MM.1S (cell line): Measurements from ENCODE around the gene CBARP.

Experiments
- DNase-seq: peaks from one replicate; pipeline ENCODE4 v3.0.0-alpha.2; 2015
- H2AFZ ChIP-seq: fragments of 300-600 bp; sonication (generic); 2 replicates; pipeline ENCODE4 v1.6.0; 2016; ENCODE audit warnings: antibody characterized with exemption, low read length
- H3F3A ChIP-seq: fragments of 300-600 bp; sonication (generic); 2 replicates; pipeline ENCODE4 v1.6.1; 2016; ENCODE audit warnings: mild to moderate bottlenecking, antibody characterized with exemption, low read length, moderate library complexity, mixed read lengths; ENCODE audit not compliant: insufficient read depth
- H3K27ac ChIP-seq: fragments of 300-600 bp; sonication (generic); 2 replicates; pipeline ENCODE4 v1.5.1; 2016; ENCODE audit warnings: mild to moderate bottlenecking, low read length
- H3K27me3 ChIP-seq: fragments of 300-600 bp; sonication (generic); replicated peaks from 2 replicates; pipeline ENCODE4 v1.6.0; 2016; ENCODE audit warnings: low read length; ENCODE audit not compliant: insufficient read depth
- H3K36me3 ChIP-seq: fragments of 300-600 bp; sonication (generic); replicated peaks from 2 replicates; pipeline ENCODE4 v1.6.1; 2016; ENCODE audit warnings: mild to moderate bottlenecking, low read length, mixed read lengths; ENCODE audit not compliant: insufficient read depth
- H3K4me1 ChIP-seq: fragments of 300-600 bp; sonication (generic); 2 replicates; pipeline ENCODE4 v1.6.1; 2016; ENCODE audit warnings: low read length, mixed read lengths
- H3K4me2 ChIP-seq: fragments of 300-600 bp; sonication (generic); 2 replicates; pipeline ENCODE4 v1.6.0; 2016; ENCODE audit warnings: low read depth, low read length
- H3K4me3 ChIP-seq: fragments of 300-600 bp; sonication (generic); 2 replicates; pipeline ENCODE4 v1.5.1; 2016; ENCODE audit warnings: low read length, mixed read lengths
- H3K79me2 ChIP-seq: fragments of 300-600 bp; sonication (generic); 2 replicates; pipeline ENCODE4 v1.6.1; 2016; ENCODE audit warnings: mixed run types, low read length, mixed read lengths
- H3K9ac ChIP-seq: fragments of 300-600 bp; sonication (generic); 2 replicates; pipeline ENCODE4 v1.6.1; 2016; ENCODE audit warnings: low read length, mixed read lengths
- H3K9me2 ChIP-seq: fragments of 300-600 bp; sonication (generic); replicated peaks from 2 replicates; pipeline ENCODE4 v1.6.1; 2016; ENCODE audit warnings: mild to moderate bottlenecking, low read length, mixed read lengths; ENCODE audit not compliant: insufficient read depth
- H3K9me3 ChIP-seq: fragments of 300-600 bp; sonication (generic); replicated peaks from 2 replicates; pipeline ENCODE4 v1.6.1; 2016; ENCODE audit warnings: mild to moderate bottlenecking, low read length, mixed read lengths; ENCODE audit not compliant: insufficient read depth
- H4K20me1 ChIP-seq: fragments of 300-600 bp; sonication (generic); 2 replicates; pipeline ENCODE4 v1.6.1; 2016; ENCODE audit warnings: mild to moderate bottlenecking, low read length, moderate library complexity, mixed read lengths; ENCODE audit not compliant: insufficient read depth
- EZH2 ChIP-seq: fragments of 300-600 bp; sonication (generic); optimal IDR thresholded peaks from 2 replicates; pipeline ENCODE3; 2017; ENCODE audit warnings: low read depth, mild to moderate bottlenecking, antibody characterized with exemption, low read length, mixed read lengths
- EZH2phosphoT487 ChIP-seq: fragments of 300-600 bp; sonication (generic); IDR thresholded peaks from 2 replicates; pipeline ENCODE4 v1.6.1; 2018; ENCODE audit warnings: antibody characterized with exemption, low read length
- TF ChIP-seq, protein P1 (sequence below): fragments of 300-600 bp; sonication (generic); IDR thresholded peaks from 2 replicates; pipeline ENCODE4 v1.5.1; 2016; ENCODE audit warnings: antibody characterized with exemption, low read length, mixed read lengths

Gene CBARP

GRCh38 chr19:1239420-1239795 lies 1.6 kb upstream of the CBARP start:
- H3K4me2 ChIP-seq = no peak overlapping the region
- H3K79me2 ChIP-seq = peaks cover 26% of the 10 kb centered on the region
- H3K9ac ChIP-seq = no peak overlapping the region
- no peaks in the 10 kb centered on the region for H3K36me3 ChIP-seq
- H3K4me1 ChIP-seq = peaks cover 14% of the 10 kb centered on the region
- no peak overlapping the region for H3K27ac ChIP-seq
- H2AFZ ChIP-seq = no peak overlapping the region
- peaks cover 30% of the 10 kb centered on the region for H3F3A ChIP-seq
- no peaks in the 10 kb centered on the region for H3K9me2 ChIP-seq
- no peak for DNase-seq
- peaks cover 49% of the 10 kb centered on the region for H3K27me3 ChIP-seq
- no peaks in the 10 kb centered on the region for H3K9me3 ChIP-seq
- TF ChIP-seq EZH2 (no peak), EZH2phosphoT487 (no peak)
- TF ChIP-seq, protein P1, sequence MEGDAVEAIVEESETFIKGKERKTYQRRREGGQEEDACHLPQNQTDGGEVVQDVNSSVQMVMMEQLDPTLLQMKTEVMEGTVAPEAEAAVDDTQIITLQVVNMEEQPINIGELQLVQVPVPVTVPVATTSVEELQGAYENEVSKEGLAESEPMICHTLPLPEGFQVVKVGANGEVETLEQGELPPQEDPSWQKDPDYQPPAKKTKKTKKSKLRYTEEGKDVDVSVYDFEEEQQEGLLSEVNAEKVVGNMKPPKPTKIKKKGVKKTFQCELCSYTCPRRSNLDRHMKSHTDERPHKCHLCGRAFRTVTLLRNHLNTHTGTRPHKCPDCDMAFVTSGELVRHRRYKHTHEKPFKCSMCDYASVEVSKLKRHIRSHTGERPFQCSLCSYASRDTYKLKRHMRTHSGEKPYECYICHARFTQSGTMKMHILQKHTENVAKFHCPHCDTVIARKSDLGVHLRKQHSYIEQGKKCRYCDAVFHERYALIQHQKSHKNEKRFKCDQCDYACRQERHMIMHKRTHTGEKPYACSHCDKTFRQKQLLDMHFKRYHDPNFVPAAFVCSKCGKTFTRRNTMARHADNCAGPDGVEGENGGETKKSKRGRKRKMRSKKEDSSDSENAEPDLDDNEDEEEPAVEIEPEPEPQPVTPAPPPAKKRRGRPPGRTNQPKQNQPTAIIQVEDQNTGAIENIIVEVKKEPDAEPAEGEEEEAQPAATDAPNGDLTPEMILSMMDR = no peak
- no peak overlapping the region for H3K4me3 ChIP-seq
- H4K20me1 ChIP-seq = no peaks in the 10 kb centered on the region

GRCh38 chr19:1238369-1239303 lies 831 bp upstream of the CBARP start:
- no peak for DNase-seq
- H3K4me2 ChIP-seq = no peak overlapping the region

DNA sequence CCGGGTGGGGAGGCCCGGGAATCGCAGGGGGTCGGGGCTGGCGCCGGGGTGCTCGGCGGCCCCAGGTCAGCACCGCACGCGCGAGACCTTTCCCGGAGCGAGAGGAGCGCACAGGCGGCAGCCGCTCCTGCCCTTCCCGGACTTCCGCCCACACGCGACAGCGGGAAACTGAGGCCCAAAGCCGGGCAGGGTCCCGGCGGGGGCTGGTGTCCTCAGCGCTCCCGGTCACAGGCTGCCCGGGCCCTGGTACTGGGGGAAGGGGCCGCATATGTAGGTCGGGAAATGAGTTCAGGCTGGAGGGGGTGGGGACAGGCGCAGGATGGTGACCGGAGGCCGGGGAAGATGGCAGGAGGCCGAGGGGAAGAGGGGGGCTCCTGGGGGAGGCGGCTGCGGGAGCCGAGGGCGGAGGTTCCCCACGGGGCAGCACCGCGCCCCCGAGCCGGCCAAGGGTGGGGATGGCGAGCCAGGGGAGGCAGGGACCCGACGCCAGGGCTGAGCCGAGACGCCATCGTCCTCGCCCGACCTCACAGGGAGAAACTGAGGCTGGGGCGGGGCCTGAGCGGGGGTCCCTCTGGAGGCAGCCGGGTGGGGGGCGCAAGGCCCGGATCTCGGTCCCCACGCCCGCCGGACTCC lies 662 bp downstream of the CBARP start:
- Histone ChIP-seq H3K79me2 (peaks cover 5% of the 10 kb centered on the region), H3K4me2 (peak overlapping the region; percentile 27; the same call in 1 of the 2 replicates), H3K9me3 (no peaks in the 10 kb centered on the region), H4K20me1 (no peaks in the 10 kb centered on the region), H3K27me3 (peaks cover 72% of the 10 kb centered on the region), H2AFZ (no peak overlapping the region), H3K36me3 (no peaks in the 10 kb centered on the region), H3K4me3 (peak overlapping the region; percentile 17; the same call in 1 of the 2 replicates), H3K27ac (no peak overlapping the region), H3K9me2 (no peaks in the 10 kb centered on the region), H3K9ac (no peak overlapping the region), H3K4me1 (peaks cover 7% of the 10 kb centered on the region), H3F3A (peaks cover 23% of the 10 kb centered on the region)
- no peak for DNase-seq
- peak; percentile 91 for TF ChIP-seq EZH2phosphoT487
- TF ChIP-seq EZH2 = peak; percentile 100
- TF ChIP-seq, protein P1 = no peak

More at GRCh38 chr19:1238369-1239303, 831 bp upstream of the CBARP start:
- Histone ChIP-seq H3F3A (peaks cover 24% of the 10 kb centered on the region), H3K79me2 (peaks cover 19% of the 10 kb centered on the region), H3K4me1 (peaks cover 7% of the 10 kb centered on the region), H3K9me3 (no peaks in the 10 kb centered on the region), H3K36me3 (no peaks in the 10 kb centered on the region), H3K27ac (no peak overlapping the region), H4K20me1 (no peaks in the 10 kb centered on the region), H3K4me3 (no peak overlapping the region), H3K9me2 (no peaks in the 10 kb centered on the region), H2AFZ (no peak overlapping the region), H3K9ac (no peak overlapping the region), H3K27me3 (peaks cover 57% of the 10 kb centered on the region)
- TF ChIP-seq EZH2 = no peak
- TF ChIP-seq, protein P1 = no peak
- TF ChIP-seq EZH2phosphoT487 = no peak
